Glutamatergic neuron (in vitro differentiated cells): ENCODE data around the gene GDI1. TPM values are rescaled to one million over a fixed set of nuclear protein-coding genes. Genes with fewer than 3 reads are reported as not detected.

Experiments used
- DNase-seq: peaks from one replicate; pipeline ENCODE4 v3.0.0; 2022
- H3K27ac Mint-ChIP-seq: one replicate; pipeline ENCODE4 v1.8.0; 2020; ENCODE audit warnings: mild to moderate bottlenecking, mixed read lengths, inconsistent platforms; ENCODE audit not compliant: unreplicated experiment
- H3K27me3 Mint-ChIP-seq: one replicate; pipeline ENCODE4 v1.8.0; 2020; ENCODE audit warnings: mild to moderate bottlenecking, moderate library complexity, mixed read lengths, inconsistent platforms; ENCODE audit not compliant: unreplicated experiment
- H3K36me3 Mint-ChIP-seq: one replicate; pipeline ENCODE4 v1.8.0; 2020; ENCODE audit warnings: mild to moderate bottlenecking, mixed read lengths, inconsistent platforms; ENCODE audit not compliant: unreplicated experiment
- H3K4me1 Mint-ChIP-seq: one replicate; pipeline ENCODE4 v1.8.0; 2020; ENCODE audit warnings: mild to moderate bottlenecking, low read depth, mixed read lengths, inconsistent platforms; ENCODE audit not compliant: unreplicated experiment
- H3K4me3 Mint-ChIP-seq: one replicate; pipeline ENCODE4 v1.8.0; 2020; ENCODE audit warnings: mild to moderate bottlenecking, mixed read lengths, inconsistent platforms; ENCODE audit not compliant: unreplicated experiment
- H3K9me3 Mint-ChIP-seq: one replicate; pipeline ENCODE4 v1.8.0; 2020; ENCODE audit warnings: mild to moderate bottlenecking, moderate library complexity, mixed read lengths, inconsistent platforms; ENCODE audit not compliant: unreplicated experiment
- total RNA-seq: library from RNA; stranded (reverse); fragmentation: NEBNext Ultra II Directional; extraction: Animal tissue kit (Norgen Biotek cat#: 25700); gene quantifications from one replicate; pipeline ENCODE4 v1.2.1, GENCODE V29; 2021; ENCODE audit not compliant: unreplicated experiment
- TF ChIP-seq, protein P1 (sequence below): fragments of 200-600 bp; sonication (generic); IDR thresholded peaks from one replicate; pipeline ENCODE4 v1.5.0; 2021; ENCODE audit not compliant: partially characterized antibody, unreplicated experiment

Gene GDI1
- total RNA-seq, 1 donor from 2014 or later: 730 TPM

DNA sequence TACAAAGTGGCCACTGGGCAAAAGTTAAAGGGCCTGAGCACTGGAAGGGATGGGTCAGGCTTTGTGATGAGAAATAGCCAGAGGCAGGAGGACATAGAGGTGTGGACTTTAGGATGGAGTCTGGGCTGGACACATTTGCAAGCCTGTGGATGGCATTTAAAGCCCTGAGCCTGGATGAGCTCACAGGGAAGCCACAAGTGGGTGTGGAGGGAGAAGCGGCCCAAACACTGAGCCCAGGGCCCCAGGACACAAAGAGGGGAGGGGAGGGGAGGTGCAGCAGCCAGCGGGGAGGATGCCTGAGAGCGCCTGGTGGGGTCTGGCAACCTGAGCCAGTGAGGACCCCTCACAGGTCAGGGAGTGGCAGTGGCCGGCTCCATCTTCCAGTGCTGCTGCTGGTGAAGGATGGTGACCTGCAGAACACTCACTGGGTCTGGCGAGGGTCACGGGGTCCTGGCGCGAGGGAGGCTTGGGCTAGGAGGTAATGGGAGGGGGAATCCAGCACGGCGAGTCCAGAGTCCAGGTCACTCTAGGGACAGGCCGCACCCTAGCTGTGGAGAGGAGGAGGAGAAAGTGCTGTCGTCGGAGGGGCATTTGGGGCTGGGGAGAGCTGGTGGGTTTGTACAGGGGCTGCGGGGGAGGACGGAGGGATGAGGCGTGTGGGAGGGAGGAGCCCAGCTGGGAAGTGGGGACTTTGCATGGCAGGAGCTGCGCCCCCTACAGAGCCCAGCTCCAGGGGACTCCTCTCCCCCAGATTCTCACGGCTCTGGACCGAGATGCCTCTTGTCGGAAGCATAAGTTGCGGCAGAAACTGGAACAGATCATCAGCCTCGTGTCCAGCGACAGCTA, 35.1 kb downstream of the GDI1 start:
- DNase-seq: no peak
- Mint-ChIP-seq H3K36me3 (no peaks in the 10 kb centered on the region), H3K27me3 (no peaks in the 10 kb centered on the region), H3K27ac (no peak overlapping the region), H3K4me3 (no peak overlapping the region), H3K4me1 (peaks cover 3% of the 10 kb centered on the region), H3K9me3 (peaks cover 4% of the 10 kb centered on the region)
- TF ChIP-seq, protein P1, sequence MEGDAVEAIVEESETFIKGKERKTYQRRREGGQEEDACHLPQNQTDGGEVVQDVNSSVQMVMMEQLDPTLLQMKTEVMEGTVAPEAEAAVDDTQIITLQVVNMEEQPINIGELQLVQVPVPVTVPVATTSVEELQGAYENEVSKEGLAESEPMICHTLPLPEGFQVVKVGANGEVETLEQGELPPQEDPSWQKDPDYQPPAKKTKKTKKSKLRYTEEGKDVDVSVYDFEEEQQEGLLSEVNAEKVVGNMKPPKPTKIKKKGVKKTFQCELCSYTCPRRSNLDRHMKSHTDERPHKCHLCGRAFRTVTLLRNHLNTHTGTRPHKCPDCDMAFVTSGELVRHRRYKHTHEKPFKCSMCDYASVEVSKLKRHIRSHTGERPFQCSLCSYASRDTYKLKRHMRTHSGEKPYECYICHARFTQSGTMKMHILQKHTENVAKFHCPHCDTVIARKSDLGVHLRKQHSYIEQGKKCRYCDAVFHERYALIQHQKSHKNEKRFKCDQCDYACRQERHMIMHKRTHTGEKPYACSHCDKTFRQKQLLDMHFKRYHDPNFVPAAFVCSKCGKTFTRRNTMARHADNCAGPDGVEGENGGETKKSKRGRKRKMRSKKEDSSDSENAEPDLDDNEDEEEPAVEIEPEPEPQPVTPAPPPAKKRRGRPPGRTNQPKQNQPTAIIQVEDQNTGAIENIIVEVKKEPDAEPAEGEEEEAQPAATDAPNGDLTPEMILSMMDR: no peak

GRCh38 chrX:154472685-154473632, 36.0 kb downstream of the GDI1 start:
- no peak for DNase-seq
- Mint-ChIP-seq H3K9me3 (peaks cover 4% of the 10 kb centered on the region), H3K4me1 (peaks cover 3% of the 10 kb centered on the region), H3K27ac (no peak overlapping the region), H3K36me3 (no peaks in the 10 kb centered on the region), H3K27me3 (peaks cover 1% of the 10 kb centered on the region), H3K4me3 (no peak overlapping the region)
- TF ChIP-seq, protein P1: no peak

DNA sequence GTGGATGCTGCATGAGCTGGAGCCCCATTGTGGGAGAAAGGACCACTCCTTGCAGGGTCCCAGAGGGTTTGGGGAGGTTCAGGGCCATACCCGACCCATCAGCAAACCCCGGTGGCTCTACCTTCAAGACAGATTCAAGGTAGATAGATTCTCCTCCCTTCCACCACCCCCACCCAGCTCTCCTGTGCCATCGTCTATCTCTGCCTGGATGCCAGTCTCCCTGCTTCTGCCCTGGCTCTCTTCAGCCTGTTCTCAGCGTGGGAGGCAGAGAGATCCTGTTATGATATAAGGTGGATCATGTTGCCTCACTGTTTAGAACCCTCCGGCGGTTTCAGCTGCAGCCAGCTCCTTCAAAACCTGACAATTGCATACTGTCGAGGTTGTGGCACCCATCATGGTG, 36.7 kb downstream of the GDI1 start:
- TF ChIP-seq, protein P1: no peak

GRCh38 chrX:154476821-154477220, 39.9 kb downstream of the GDI1 start:
- H3K36me3 Mint-ChIP-seq: no peaks in the 10 kb centered on the region
- TF ChIP-seq, protein P1: no peak
- peak overlapping the region; percentile 42 for H3K4me3 Mint-ChIP-seq
- no peak for DNase-seq
- peaks cover 3% of the 10 kb centered on the region for H3K4me1 Mint-ChIP-seq
- peaks cover 4% of the 10 kb centered on the region for H3K27me3 Mint-ChIP-seq
- peaks cover 4% of the 10 kb centered on the region for H3K9me3 Mint-ChIP-seq
- H3K27ac Mint-ChIP-seq: no peak overlapping the region

More for the DNA sequence above, 36.7 kb downstream of the GDI1 start:
- H3K36me3 Mint-ChIP-seq: no peaks in the 10 kb centered on the region
- peaks cover 3% of the 10 kb centered on the region for H3K4me1 Mint-ChIP-seq
- no peak overlapping the region for H3K4me3 Mint-ChIP-seq
- H3K27me3 Mint-ChIP-seq: peaks cover 1% of the 10 kb centered on the region
- peaks cover 4% of the 10 kb centered on the region for H3K9me3 Mint-ChIP-seq
- DNase-seq: no peak
- no peak overlapping the region for H3K27ac Mint-ChIP-seq
